Measurements from ENCODE around the gene CCNI2.

The CCNI2 gene

DNA sequence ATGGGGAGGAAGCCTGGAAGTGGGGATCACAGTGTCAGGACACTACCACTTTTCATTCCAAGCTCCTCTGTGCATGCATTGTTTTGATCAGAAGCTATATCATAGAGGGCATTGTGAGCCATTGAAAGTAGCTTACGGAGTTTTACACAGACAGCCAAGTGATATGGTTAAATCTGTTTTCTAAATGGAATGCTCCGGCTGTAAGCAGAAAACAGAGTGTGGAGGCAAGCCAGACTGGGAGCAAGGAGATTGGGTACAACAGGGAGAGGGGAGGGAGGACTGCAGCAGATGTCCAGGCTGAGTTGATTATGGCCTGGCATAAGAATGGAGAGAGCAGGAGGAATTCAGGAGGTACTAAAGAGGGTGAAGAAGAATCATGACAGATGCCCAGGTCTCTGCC, 50.4 kb downstream of the CCNI2 start:
- Histone ChIP-seq H2AK5ac (ENCODE audit: low read depth, low read length) (no peak overlapping the region), H3K14ac (ENCODE audit: low read length) (no peak overlapping the region), H3K4me1 (ENCODE audit: control insufficient read depth in 2 of 2, insufficient read depth in 1 of 2, low read depth in 1 of 2, low read length in 2 of 2) (peaks cover 0 to 3% of the 10 kb centered on the region in 2 donors), H3K9me3 (replicated peaks in 1 of 2; ENCODE audit: control insufficient read depth in 2 of 2, insufficient read depth in 1 of 2, low read depth in 1 of 2, low read length in 2 of 2) (no peaks in the 10 kb centered on the region), H2BK12ac (ENCODE audit: low read length) (no peak overlapping the region), H3K4me3 (ENCODE audit: low read length in 2 of 2) (no peak overlapping the region), H3K79me1 (ENCODE audit: low read depth, low read length) (no peaks in the 10 kb centered on the region), H3K4ac (ENCODE audit: low read length) (no peak overlapping the region), H3K27me3 (ENCODE audit: control insufficient read depth in 3 of 3, insufficient read depth in 3 of 3, low read depth in 1 of 3, low read length in 3 of 3) (peaks cover 0 to 47% (median 0%) of the 10 kb centered on the region in 3 experiments), H2BK5ac (ENCODE audit: low read length) (no peak overlapping the region), H2BK120ac (ENCODE audit: low read depth, low read length) (no peak overlapping the region), H2AFZ (ENCODE audit: low read length) (no peak overlapping the region), H3K4me2 (ENCODE audit: insufficient read depth, low read length, poor library complexity, severe bottlenecking) (no peak overlapping the region), H3K36me3 (replicated peaks in 1 of 2; ENCODE audit: control insufficient read depth in 2 of 2, insufficient read depth in 2 of 2, low read length in 2 of 2) (no peaks in the 10 kb centered on the region), H3K18ac (ENCODE audit: low read length) (no peak overlapping the region), H3K27ac (replicated peaks; ENCODE audit: low read length) (no peak overlapping the region), H4K8ac (ENCODE audit: low read depth, low read length) (no peak overlapping the region), H3K9ac (ENCODE audit: low read depth, low read length, poor library complexity) (no peak overlapping the region), H4K91ac (ENCODE audit: low read depth, low read length, poor library complexity) (no peak overlapping the region), H2BK15ac (ENCODE audit: low read length) (no peak overlapping the region), H3K23ac (ENCODE audit: low read depth, low read length, poor library complexity) (no peak overlapping the region)
- DNase-seq (ENCODE audit: low spot score): no peak
- WGBS, 2 donors (ENCODE audit: extremely low coverage in 2 of 2, insufficient read length in 2 of 2, insufficient replicate concordance in 1 of 2): no CpG with 5 or more reads among the region's 2 CpGs

GRCh38 chr5:132799392-132799791, 52.2 kb downstream of the CCNI2 start:
- WGBS, 2 donors (ENCODE audit: extremely low coverage in 2 of 2, insufficient read length in 2 of 2, insufficient replicate concordance in 1 of 2): no CpG with 5 or more reads among the region's 2 CpGs
- H3K27me3 ChIP-seq (ENCODE audit: control insufficient read depth in 3 of 3, insufficient read depth in 3 of 3, low read depth in 1 of 3, low read length in 3 of 3): peaks cover 0 to 44% (median 0%) of the 10 kb centered on the region in 3 experiments
- H2BK120ac ChIP-seq (ENCODE audit: low read depth, low read length): no peak overlapping the region
- no peak overlapping the region for H4K8ac ChIP-seq (ENCODE audit: low read depth, low read length)
- H3K9me3 ChIP-seq (replicated peaks in 1 of 2; ENCODE audit: control insufficient read depth in 2 of 2, insufficient read depth in 1 of 2, low read depth in 1 of 2, low read length in 2 of 2): no peaks in the 10 kb centered on the region
- H2BK12ac ChIP-seq (ENCODE audit: low read length): no peak overlapping the region
- no peak overlapping the region for H3K9ac ChIP-seq (ENCODE audit: low read depth, low read length, poor library complexity)
- no peak overlapping the region for H3K27ac ChIP-seq (replicated peaks; ENCODE audit: low read length)
- H3K23ac ChIP-seq (ENCODE audit: low read depth, low read length, poor library complexity): no peak overlapping the region
- no peak overlapping the region for H3K4me2 ChIP-seq (ENCODE audit: insufficient read depth, low read length, poor library complexity, severe bottlenecking)
- no peak overlapping the region for H3K18ac ChIP-seq (ENCODE audit: low read length)
- no peak overlapping the region for H2BK15ac ChIP-seq (ENCODE audit: low read length)
- peaks cover 0 to 3% of the 10 kb centered on the region in 2 donors for H3K4me1 ChIP-seq (ENCODE audit: control insufficient read depth in 2 of 2, insufficient read depth in 1 of 2, low read depth in 1 of 2, low read length in 2 of 2)
- no peak for DNase-seq (ENCODE audit: low spot score)
- no peak overlapping the region for H3K4ac ChIP-seq (ENCODE audit: low read length)
- H2BK5ac ChIP-seq (ENCODE audit: low read length): no peak overlapping the region
- no peak overlapping the region for H3K14ac ChIP-seq (ENCODE audit: low read length)
- H3K4me3 ChIP-seq (ENCODE audit: low read length in 2 of 2): no peak overlapping the region
- no peaks in the 10 kb centered on the region for H3K36me3 ChIP-seq (replicated peaks in 1 of 2; ENCODE audit: control insufficient read depth in 2 of 2, insufficient read depth in 2 of 2, low read length in 2 of 2)
- H4K91ac ChIP-seq (ENCODE audit: low read depth, low read length, poor library complexity): no peak overlapping the region
- H2AFZ ChIP-seq (ENCODE audit: low read length): no peak overlapping the region
- no peak overlapping the region for H2AK5ac ChIP-seq (ENCODE audit: low read depth, low read length)
- H3K79me1 ChIP-seq (ENCODE audit: low read depth, low read length): no peaks in the 10 kb centered on the region

GRCh38 chr5:132800545-132800944, 53.3 kb downstream of the CCNI2 start:
- Histone ChIP-seq H3K4me1 (ENCODE audit: control insufficient read depth in 2 of 2, insufficient read depth in 1 of 2, low read depth in 1 of 2, low read length in 2 of 2) (peaks cover 0 to 3% of the 10 kb centered on the region in 2 donors), H2BK5ac (ENCODE audit: low read length) (no peak overlapping the region), H3K23ac (ENCODE audit: low read depth, low read length, poor library complexity) (no peak overlapping the region), H3K36me3 (replicated peaks in 1 of 2; ENCODE audit: control insufficient read depth in 2 of 2, insufficient read depth in 2 of 2, low read length in 2 of 2) (no peaks in the 10 kb centered on the region), H2BK15ac (ENCODE audit: low read length) (no peak overlapping the region), H3K9me3 (replicated peaks in 1 of 2; ENCODE audit: control insufficient read depth in 2 of 2, insufficient read depth in 1 of 2, low read depth in 1 of 2, low read length in 2 of 2) (no peaks in the 10 kb centered on the region), H2BK12ac (ENCODE audit: low read length) (no peak overlapping the region), H3K14ac (ENCODE audit: low read length) (no peak overlapping the region), H3K79me1 (ENCODE audit: low read depth, low read length) (no peaks in the 10 kb centered on the region), H3K4ac (ENCODE audit: low read length) (no peak overlapping the region), H3K27me3 (ENCODE audit: control insufficient read depth in 3 of 3, insufficient read depth in 3 of 3, low read depth in 1 of 3, low read length in 3 of 3) (peaks cover 0 to 37% (median 0%) of the 10 kb centered on the region in 3 experiments), H3K4me3 (ENCODE audit: low read length in 2 of 2) (no peak overlapping the region), H3K27ac (replicated peaks; ENCODE audit: low read length) (no peak overlapping the region), H3K9ac (ENCODE audit: low read depth, low read length, poor library complexity) (no peak overlapping the region), H2AFZ (ENCODE audit: low read length) (no peak overlapping the region), H3K4me2 (ENCODE audit: insufficient read depth, low read length, poor library complexity, severe bottlenecking) (no peak overlapping the region), H4K91ac (ENCODE audit: low read depth, low read length, poor library complexity) (no peak overlapping the region), H2AK5ac (ENCODE audit: low read depth, low read length) (no peak overlapping the region), H3K18ac (ENCODE audit: low read length) (no peak overlapping the region), H2BK120ac (ENCODE audit: low read depth, low read length) (no peak overlapping the region), H4K8ac (ENCODE audit: low read depth, low read length) (no peak overlapping the region)
- no CpG with 5 or more reads among the region's 2 CpGs for WGBS, 2 donors (ENCODE audit: extremely low coverage in 2 of 2, insufficient read length in 2 of 2, insufficient replicate concordance in 1 of 2)
- no peak for DNase-seq (ENCODE audit: low spot score)

GRCh38 chr5:132802044-132802684, 54.9 kb downstream of the CCNI2 start:
- Histone ChIP-seq H3K4me3 (ENCODE audit: low read length in 2 of 2) (no peak overlapping the region), H3K4me1 (ENCODE audit: control insufficient read depth in 2 of 2, insufficient read depth in 1 of 2, low read depth in 1 of 2, low read length in 2 of 2) (peaks cover under 1 to 6% of the 10 kb centered on the region in 2 donors), H3K9ac (ENCODE audit: low read depth, low read length, poor library complexity) (no peak overlapping the region), H3K9me3 (replicated peaks in 1 of 2; ENCODE audit: control insufficient read depth in 2 of 2, insufficient read depth in 1 of 2, low read depth in 1 of 2, low read length in 2 of 2) (no peaks in the 10 kb centered on the region), H2BK12ac (ENCODE audit: low read length) (no peak overlapping the region), H3K27ac (replicated peaks; ENCODE audit: low read length) (no peak overlapping the region), H3K23ac (ENCODE audit: low read depth, low read length, poor library complexity) (no peak overlapping the region), H3K18ac (ENCODE audit: low read length) (no peak overlapping the region), H3K4ac (ENCODE audit: low read length) (no peak overlapping the region), H4K91ac (ENCODE audit: low read depth, low read length, poor library complexity) (no peak overlapping the region), H3K36me3 (replicated peaks in 1 of 2; ENCODE audit: control insufficient read depth in 2 of 2, insufficient read depth in 2 of 2, low read length in 2 of 2) (no peaks in the 10 kb centered on the region), H3K27me3 (ENCODE audit: control insufficient read depth in 3 of 3, insufficient read depth in 3 of 3, low read depth in 1 of 3, low read length in 3 of 3) (peaks cover 0 to 31% (median 0%) of the 10 kb centered on the region in 3 experiments), H2AFZ (ENCODE audit: low read length) (no peak overlapping the region), H2BK5ac (ENCODE audit: low read length) (no peak overlapping the region), H3K14ac (ENCODE audit: low read length) (no peak overlapping the region), H3K79me1 (ENCODE audit: low read depth, low read length) (no peaks in the 10 kb centered on the region), H2AK5ac (ENCODE audit: low read depth, low read length) (no peak overlapping the region), H3K4me2 (ENCODE audit: insufficient read depth, low read length, poor library complexity, severe bottlenecking) (no peak overlapping the region), H4K8ac (ENCODE audit: low read depth, low read length) (no peak overlapping the region), H2BK120ac (ENCODE audit: low read depth, low read length) (no peak overlapping the region), H2BK15ac (ENCODE audit: low read length) (no peak overlapping the region)
- no peak for DNase-seq (ENCODE audit: low spot score)
- WGBS, 2 donors (ENCODE audit: extremely low coverage in 2 of 2, insufficient read length in 2 of 2, insufficient replicate concordance in 1 of 2): no CpG with 5 or more reads among the region's 5 CpGs
